Upper lobe of right lung (tissue), 1 donor: ENCODE measurements around the gene ABCA9. TPM values are rescaled to one million over a fixed set of nuclear protein-coding genes. Genes with fewer than 3 reads are reported as not detected.
"Not testable (repeated sequence)": the region's sequence is repeated elsewhere in the genome, so short reads cannot be mapped to it uniquely, and the experiment has no call there.

ENCODE experiments used
- ATAC-seq: fragments of 200-7000 bp; cut with Tn5 transposase; one replicate; pipeline ENCODE4 v1.9.1; 2020; ENCODE audit warnings: mild to moderate bottlenecking, moderate library complexity
- DNase-seq: peaks from one replicate; pipeline ENCODE4 v3.0.0-alpha.2; 2020
- H3K27ac ChIP-seq: fragments of 200-600 bp; one replicate; pipeline ENCODE4 v1.8.0; 2022
- H3K27me3 ChIP-seq: fragments of 200-600 bp; one replicate; pipeline ENCODE4 v1.8.0; 2022; ENCODE audit warnings: mild to moderate bottlenecking
- H3K36me3 ChIP-seq: fragments of 200-600 bp; one replicate; pipeline ENCODE4 v1.8.0; 2022
- H3K4me1 ChIP-seq: fragments of 200-600 bp; one replicate; pipeline ENCODE4 v1.8.0; 2022
- H3K4me3 ChIP-seq: fragments of 200-600 bp; one replicate; pipeline ENCODE4 v1.8.0; 2022; ENCODE audit warnings: mild to moderate bottlenecking
- H3K9me3 ChIP-seq: fragments of 200-600 bp; one replicate; pipeline ENCODE4 v1.8.0; 2022
- CTCF ChIP-seq: fragments of 200-600 bp; IDR thresholded peaks from one replicate; pipeline ENCODE4 v1.8.0; 2022; ENCODE audit warnings: antibody characterized with exemption
- intact Hi-C: fragments of 100-400 bp; cut with DNase I; formaldehyde crosslinking; loops from one replicate; pipeline ENCODE4 v1.11.0; 2022
- total RNA-seq: library from RNA; stranded (reverse); fragmentation: NEBNext Ultra II Directional; extraction: Animal tissue kit (Norgen Biotek cat#: 25700); gene quantifications from one replicate; pipeline ENCODE4 v1.2.1, GENCODE V29; 2021
- donor health status: DM: no; HTN: yes; CAD: no; lungs with severe emphysema.

ABCA9 gene
- total RNA-seq, 1 donor from 2014 or later, result 11.1 TPM

DNA sequence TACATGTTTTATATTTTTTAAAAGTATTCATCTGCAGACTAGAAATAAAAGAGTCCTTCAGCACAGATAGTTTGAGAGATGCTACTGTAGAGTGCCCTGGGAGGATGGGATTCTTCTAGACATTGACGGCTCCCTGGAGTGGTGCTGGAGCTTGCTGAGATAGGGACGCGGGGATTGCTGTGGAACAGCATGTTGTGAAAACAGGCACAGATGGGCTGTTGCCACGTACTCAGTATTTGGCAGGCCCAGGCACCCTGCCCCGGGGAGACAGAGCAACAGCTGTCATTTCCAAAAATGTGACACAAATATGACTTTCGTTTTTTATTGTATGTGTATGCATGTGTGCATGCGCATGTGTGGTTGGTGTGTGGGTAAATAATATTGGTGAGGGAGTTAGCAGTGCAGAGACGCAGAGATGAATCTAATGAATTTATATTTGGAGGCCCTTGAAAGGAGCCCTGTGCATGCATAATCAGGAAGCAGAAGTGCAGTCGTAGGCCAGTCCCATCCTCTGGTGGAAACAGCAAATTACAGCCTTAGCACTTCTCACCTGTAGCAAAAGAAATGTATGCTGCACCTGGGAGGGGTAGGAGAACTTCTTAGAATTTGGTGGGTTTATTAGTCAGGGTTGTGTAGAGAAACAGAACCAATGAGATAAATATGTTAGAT is 99.4 kb downstream of the ABCA9 start:
- Histone ChIP-seq H3K36me3 (no peaks in the 10 kb centered on the region), H3K4me1 (no peaks in the 10 kb centered on the region), H3K4me3 (no peak overlapping the region), H3K27me3 (no peaks in the 10 kb centered on the region), H3K27ac (peak overlapping the region; percentile 6), H3K9me3 (no peaks in the 10 kb centered on the region)
- intact Hi-C loops, result no loop called here
- TF ChIP-seq CTCF, result no peak
- ATAC-seq (no peak), DNase-seq (no peak)

- H3K4me3 ChIP-seq, DNase-seq, H3K36me3 ChIP-seq, ATAC-seq, H3K9me3 ChIP-seq, H3K27me3 ChIP-seq, H3K27ac ChIP-seq, intact Hi-C loops, H3K4me1 ChIP-seq: not testable (repeated sequence)
Observed at GRCh38 chr17:68959117-68959516, 101.6 kb downstream of the ABCA9 start.

DNA sequence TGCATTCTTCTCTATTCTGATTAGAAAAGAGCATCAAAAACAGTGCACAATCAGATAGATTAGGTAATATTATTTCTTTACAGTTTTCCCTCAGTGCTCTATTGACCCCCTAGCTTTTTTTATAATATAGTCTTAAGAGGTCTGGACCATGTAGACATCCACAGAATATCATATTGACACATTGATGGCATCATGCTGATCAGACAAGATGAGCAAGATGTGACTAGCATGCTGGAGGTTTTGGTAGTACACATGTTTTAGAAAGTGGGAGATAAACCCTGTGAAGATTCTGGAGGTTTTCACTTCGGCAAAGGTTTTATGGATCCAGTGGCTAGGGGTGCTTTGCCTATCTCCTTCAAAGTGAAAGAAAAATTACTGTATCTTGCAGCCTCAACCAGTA is 102.8 kb downstream of the ABCA9 start:
- ATAC-seq (no peak), DNase-seq (no peak)
- H3K27ac ChIP-seq, result no peak overlapping the region
- TF ChIP-seq CTCF, result no peak
- H3K36me3 ChIP-seq, result no peaks in the 10 kb centered on the region
- intact Hi-C loops, result no loop called here
- H3K4me3 ChIP-seq, result no peak overlapping the region
- no peaks in the 10 kb centered on the region for H3K27me3 ChIP-seq
- H3K4me1 ChIP-seq, result peaks cover 3% of the 10 kb centered on the region
- H3K9me3 ChIP-seq, result no peaks in the 10 kb centered on the region

DNA sequence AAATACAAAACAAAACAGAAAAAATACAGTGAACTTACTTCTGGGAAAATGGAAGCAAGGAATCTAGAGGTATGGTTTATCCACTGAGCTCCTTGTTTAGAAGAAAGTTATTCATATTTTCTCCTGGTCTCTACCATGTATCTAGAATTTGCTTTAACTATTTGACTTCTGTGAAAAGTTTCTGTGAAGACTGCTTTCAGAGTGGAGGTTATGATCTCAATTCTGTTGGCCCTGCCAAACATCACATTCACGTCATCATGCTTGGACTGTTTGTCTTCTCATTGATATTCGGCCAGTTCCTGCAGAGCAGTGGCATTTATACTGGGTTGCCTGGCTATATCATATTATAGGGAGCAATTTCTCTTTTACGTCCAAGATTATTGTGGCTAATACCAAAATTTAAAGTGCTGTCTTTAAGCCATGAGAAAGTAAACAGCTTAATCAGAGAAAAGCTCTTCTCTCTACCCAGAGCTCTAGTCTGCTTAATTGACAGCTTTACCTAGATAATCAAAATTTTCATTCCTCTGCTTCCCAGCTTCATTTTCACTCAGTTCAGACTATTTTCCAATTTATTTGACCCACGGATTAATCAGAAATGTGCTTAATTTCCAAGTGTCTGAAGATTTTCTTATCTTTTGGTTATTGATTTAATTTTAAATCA is 105.4 kb downstream of the ABCA9 start, which contains the start of gene ABCA8:
ABCA8 (minus strand) TSS at position 212 of the 661 bp plus-strand sequence. CDS start 13,358 bp downstream, outside the sequence.
- peak within 1 kb of the TSS; percentile 43 for H3K27ac ChIP-seq
- TF ChIP-seq CTCF, result no peak
- H3K4me3 ChIP-seq, result peak within 1 kb of the TSS; percentile 43
- DNase-seq (no peak), ATAC-seq (peak; percentile 61)
- H3K36me3 ChIP-seq, result no peaks in the 10 kb centered on the region
- H3K27me3 ChIP-seq, result no peaks in the 10 kb centered on the region
- no peaks in the 10 kb centered on the region for H3K9me3 ChIP-seq
- intact Hi-C loops, result no loop called here
- H3K4me1 ChIP-seq, result peaks cover 3% of the 10 kb centered on the region

DNA sequence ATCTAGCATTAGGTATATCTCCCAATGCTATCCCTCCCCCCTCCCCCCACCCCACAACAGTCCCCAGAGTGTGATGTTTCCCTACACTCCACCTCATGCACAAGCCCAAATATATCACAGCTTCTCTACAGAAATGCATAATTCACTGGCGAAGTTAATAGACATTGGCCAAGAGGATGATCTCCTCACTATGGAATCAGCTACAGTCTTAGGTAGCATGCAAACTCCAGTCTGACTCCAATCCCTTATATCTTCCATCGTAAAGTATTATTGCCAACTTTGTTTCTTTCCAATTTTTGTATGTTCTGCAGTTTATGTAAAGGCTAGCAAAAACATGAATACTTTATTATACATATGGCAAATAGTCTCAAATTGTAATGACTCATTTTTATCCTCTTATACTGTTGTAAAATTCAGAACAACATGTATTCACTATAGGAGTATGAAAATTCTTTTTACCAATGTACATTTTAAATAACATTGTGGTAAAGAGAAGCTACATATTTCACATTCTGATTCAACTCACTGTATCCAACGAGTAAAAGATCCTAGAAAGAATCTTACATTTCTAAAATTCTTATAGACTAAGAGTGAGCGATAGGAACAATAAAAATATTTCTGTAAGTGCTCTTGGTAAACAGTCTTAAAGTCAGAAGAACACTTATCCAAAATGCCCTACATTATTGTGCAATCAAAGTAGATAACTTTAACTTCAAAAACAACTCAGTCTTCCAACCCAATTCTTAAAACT is 106.4 kb downstream of the ABCA9 start:
- Histone ChIP-seq H3K9me3 (no peaks in the 10 kb centered on the region), H3K27me3 (no peaks in the 10 kb centered on the region), H3K4me1 (peaks cover 3% of the 10 kb centered on the region), H3K36me3 (no peaks in the 10 kb centered on the region), H3K4me3 (peak overlapping the region; percentile 43), H3K27ac (peak overlapping the region; percentile 43)
- peak; percentile 36 for ATAC-seq
- no peak for TF ChIP-seq CTCF
- no peak for DNase-seq
- intact Hi-C loops, result no loop called here
